Activated CD8-positive, alpha-beta memory T cell treated with anti-CD3 and anti-CD28 coated beads for 4 hours (primary cell): ENCODE data around the gene ERBB4.

Experiments
- DNase-seq, 2 donors: peaks; one replicate each; pipeline ENCODE4 v3.0.0-alpha.2; 2020; ENCODE audit warnings: low read depth in 2 of 2

The ERBB4 gene

DNA sequence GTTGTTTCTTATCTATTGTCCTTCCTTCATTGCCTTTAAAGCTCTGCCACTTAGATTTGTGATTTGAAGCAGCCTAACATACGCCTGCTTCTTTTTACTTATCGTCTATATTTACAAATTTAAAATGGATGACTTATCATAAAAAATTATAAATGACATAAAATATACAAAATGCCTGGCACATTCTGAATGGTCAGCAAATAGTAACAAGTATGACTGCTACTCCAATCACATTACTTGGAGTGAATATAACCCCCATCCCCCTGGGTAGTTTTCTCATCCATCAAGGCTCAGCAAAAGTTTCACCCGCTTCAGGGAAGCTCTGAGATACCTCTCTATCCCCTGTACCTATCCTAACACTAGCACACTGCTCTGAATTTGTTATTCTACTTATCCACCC, 708.9 kb downstream of the ERBB4 start:
- no peak for DNase-seq

DNA sequence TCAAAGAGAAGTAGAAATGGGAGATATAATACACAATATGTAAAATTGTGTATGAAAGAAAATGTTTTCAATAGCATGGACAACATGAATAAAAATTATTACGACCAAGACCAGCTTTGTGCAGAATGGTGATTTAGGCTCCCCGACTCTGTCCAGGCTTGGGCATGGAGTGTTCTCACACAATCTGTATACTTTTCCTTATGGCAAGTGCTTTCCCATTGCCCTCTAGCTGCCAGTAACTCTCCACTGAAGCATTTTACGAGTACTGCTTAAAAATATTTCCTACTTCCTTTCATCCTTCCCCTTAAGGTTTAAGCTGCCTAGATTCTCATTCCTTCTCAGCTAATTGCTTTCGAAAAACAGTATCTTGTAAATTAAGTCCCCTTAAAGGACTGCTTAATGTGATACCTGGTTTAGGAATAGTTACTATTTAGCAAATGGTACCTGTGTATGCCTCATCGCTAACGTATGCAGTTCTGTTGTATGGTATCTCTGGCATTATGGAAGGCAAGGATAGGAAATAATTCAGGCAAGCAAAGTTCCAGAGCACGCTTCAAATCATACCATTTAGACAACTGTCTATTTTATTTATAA, 714.6 kb downstream of the ERBB4 start:
- DNase-seq, result no peak

DNA sequence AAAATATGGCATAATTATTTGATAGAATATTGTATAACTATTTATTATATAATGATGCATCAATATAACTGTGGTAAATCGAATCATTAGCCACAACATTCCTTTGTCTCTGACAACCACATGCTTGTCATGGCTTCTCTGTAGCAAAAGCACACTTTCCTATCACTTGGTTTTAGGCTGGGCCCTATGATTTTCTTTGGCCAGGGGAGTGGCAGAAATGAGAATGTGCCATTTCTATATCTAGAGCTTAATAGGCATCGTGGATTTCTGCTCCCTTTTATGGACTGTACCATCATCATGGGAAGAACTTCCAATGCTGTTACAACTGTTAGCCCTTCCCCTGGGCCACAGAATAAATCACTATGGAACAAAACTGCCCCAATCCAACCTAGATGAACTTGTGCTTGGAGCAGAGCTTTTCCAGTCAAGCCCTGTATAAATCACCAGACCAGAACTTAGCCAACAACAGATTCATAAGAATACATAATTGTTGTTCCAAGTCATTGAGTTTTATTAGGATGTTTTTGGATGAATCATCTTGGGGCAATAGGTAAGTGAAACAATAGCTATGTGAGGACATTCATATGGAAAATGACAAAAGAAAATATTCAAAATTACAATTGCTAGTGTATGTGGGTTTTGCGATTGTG, 715.8 kb downstream of the ERBB4 start:
- no peak for DNase-seq

DNA sequence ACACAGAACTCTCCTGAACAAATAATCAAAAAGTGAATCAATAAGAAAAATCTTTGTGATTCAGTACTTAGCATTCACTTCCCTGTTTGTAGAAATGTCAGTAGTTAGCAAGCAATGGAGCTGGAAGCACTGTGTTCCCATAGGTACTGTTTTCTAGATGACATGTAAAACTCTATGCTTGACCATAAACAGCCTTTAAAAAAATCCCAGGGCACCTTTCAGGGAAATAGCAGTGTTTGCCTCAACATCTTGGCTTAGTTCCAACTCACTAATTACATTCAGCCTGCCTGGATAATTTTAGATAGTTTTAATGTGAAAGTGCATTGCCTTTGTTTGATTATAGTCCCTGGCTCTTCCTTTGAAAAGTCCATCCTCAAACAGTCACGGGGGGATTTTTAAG, 721.8 kb downstream of the ERBB4 start:
- no peak for DNase-seq

- DNase-seq, result no peak
Observed at GRCh38 chr2:211812587-211812986, 726.0 kb downstream of the ERBB4 start.

DNA sequence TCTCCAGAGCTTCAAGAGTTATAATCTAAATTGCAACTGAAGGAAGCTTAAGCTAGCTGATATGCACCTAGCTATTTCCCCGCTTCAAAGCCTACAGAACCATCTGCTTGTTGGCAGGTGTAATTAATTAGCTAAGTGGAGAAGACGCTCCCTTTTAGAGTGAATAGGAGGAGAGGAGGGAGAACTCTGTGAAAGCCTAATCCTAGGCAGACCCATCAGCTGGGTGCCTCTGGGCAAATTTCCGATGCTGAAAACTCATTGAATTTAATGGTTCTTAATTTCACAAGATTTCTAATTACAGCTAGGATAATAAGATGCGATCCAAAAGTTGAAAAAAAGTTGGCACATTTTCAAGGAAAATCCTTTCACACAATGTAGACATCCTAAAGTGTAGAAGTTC, 735.9 kb downstream of the ERBB4 start:
- DNase-seq, result no peak

- no peak for DNase-seq
Observed at GRCh38 chr2:211800001-211800400, 738.6 kb downstream of the ERBB4 start.

DNA sequence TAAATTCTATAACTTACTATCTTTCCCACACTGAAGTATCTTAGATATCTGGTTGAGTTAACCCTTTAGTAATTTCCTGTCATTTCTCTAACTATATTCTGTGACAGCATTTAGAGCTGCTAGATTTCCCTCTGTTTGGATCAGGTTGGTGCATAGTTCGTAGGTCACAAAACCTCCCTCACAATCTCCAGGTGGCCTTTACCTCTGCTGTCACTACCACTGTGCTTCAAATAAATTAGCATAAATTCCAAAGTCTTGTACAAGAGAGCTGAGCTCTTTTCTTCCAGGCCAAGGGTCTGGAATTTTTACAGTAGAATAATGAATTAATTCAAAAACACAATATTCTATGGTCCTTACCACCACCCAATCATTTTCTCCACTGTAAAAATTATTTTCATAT, 739.7 kb downstream of the ERBB4 start:
- no peak for DNase-seq

DNA sequence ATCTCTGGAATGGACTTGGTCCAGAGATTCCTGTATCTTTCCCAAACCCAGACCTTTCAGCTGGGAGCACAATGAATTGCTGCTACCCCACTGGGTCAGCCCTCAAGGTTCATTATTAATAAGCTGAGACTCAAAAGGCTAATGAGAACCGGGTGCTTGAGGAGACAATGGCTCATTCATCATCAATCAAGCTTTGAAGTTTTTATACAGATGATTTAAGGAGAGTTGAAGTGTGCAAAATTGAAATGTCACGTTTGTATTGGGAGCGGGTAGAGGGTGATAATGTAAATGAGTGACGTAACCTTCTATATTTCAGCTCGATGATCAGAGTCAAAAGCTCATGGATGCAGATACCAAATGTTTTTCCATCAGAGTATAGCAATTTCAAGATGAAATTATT, 744.9 kb downstream of the ERBB4 start:
- no peak for DNase-seq

DNA sequence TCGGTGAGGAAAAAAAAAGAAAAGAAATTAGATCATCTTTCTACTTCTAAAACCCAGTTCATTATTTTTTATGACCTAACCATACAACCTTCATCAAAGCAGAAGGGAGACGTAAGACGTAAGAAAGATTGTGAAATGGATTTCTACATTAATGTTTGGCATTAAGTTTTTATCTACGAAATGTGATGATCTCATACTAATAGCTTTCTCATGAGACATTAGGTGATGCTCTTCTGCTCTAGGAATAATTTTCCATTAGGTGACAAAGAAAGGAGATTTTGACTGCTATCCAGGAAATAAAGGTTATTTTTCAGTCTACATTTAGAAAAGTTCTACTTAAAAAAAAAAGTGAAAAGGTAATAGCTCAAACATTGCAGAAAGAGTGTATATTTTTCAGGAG, 748.6 kb downstream of the ERBB4 start:
- no peak for DNase-seq

- DNase-seq, result no peak
Observed at GRCh38 chr2:211766689-211767088, 771.9 kb downstream of the ERBB4 start.

GRCh38 chr2:211762479-211762878, 776.1 kb downstream of the ERBB4 start:
- DNase-seq, result no peak

DNA sequence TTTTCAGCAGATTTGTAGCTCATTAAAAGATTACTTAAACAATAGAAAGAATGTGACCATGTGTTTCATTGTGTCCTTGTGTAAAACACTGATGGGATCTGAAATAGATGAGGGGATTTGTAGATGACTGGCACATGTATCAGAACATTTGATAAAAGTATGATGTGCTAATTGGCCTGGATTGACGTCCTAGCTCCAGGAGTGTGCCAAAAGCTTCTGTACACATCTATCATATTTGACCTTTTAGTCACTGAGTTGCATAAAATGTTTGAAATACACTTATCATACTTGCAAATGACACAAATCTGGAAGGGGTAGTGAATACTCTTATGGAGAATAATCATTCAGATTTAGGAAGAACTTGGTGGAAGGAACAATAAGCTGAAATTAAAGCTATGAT, 778.5 kb downstream of the ERBB4 start:
- DNase-seq, result no peak

DNA sequence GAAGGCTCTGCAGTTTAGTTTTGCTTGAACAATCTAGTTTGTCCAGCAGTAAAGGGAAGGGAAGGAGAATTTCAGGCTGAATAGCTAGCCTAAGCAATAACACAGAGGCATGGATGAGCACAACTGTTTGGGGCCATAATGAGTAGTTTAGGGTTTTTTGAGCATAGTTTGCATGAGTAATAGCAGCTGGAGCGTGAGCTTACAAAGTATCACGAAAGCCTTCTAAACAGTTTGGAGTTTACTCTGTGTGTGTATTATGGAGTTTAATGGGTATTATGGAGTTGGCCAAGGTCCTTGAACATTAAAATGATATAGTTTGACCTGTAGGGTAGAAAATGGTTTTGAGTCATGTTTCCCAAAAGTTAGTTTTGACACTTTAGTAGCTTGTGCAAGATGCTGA, 782.3 kb downstream of the ERBB4 start:
- DNase-seq, result no peak

DNA sequence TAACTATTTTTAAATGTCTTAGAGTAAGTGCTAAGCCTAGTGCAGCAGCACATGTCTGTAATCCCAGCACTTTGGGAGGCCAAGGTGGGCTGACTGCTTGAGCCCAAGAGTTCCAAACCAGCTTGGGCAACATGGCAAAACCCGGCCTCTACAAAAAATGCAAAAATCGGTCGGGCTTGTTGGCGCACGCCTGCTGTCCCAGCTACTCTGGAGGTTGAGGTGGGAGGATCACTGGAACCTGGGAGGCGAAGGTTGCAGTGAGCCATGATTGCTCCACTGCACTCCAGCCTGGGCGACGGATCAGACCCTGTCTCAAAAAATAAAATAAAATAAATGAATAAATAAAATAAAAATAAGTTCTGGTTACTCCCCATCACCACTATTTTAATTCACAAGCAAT, 783.4 kb downstream of the ERBB4 start:
- no peak for DNase-seq

DNA sequence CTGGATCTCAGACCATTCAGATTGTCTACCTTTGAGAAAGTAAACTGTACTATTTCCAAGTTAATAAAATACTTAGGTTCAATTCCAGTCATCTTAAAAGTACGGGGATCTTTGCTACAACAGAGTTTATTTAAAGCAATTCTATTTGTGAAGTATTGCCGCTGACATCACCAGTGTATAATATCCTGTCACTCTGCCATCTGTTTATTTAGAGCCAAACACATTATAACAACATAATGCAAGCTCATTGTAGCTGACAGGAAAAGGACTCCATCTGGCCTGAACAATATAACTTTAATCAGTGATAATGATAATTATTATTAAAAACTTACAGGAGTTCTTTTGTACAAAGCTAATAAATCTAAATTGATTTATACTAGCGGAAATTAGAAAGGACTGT, 786.8 kb downstream of the ERBB4 start:
- DNase-seq, result no peak

GRCh38 chr2:211748339-211748738, 790.3 kb downstream of the ERBB4 start:
- DNase-seq, result no peak

DNA sequence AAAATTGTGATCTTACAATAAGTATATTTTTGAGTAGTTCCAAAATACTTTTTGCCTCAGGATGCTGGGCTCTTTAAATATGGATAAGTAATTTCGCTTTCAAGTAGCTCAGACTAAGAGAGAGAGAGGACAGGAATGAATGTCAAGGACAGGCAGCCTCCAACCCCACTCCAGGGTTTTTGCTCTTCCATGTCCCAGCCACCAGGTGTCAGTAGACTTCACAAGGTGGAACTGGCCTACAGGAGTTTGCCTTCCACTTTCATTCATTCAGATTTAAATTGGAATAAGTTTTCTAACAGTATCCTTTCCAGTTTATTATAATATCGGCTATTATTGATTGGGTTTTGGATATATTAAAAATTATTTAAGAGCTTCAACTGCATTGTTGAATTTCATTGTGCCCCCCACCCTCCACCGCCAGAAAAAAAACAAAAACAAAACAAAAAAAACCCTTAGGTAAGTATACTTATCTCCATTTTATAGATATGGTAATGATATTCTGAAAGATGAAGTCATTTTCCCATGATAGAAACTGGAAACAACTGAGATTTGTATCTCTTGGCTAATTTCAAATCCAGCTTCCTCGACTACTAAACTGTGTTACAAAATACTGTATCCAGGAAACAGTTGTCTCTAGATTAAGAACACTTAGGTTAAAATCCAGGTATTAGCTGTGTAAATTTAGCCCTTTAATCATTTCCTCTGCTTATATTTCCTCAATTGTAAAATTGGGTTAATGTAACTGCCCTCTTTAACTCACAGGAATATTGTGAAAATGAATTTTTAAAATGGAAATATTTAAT, 793.1 kb downstream of the ERBB4 start:
- no peak for DNase-seq

DNA sequence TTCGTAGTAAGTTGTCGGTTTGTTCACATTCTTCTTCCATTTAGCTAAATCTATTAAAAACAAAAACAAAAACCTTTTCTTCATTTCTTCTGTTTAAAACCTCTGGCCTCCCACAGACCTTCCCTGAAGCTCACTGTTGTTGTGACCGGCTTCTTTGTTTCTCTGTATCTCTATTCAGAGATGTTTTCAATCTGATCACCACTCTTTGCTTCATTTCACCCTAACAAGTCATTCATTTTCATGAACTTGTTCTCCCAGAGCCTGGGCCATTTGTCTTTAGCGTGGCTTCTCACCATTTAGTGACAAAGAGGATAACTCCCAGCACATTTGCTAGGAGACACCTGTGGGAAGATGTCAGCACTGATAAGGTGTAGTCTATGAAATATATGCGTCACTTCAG, 794.2 kb downstream of the ERBB4 start:
- no peak for DNase-seq

GRCh38 chr2:211741966-211742365, 796.6 kb downstream of the ERBB4 start:
- DNase-seq, result no peak

GRCh38 chr2:211737282-211737681, 801.3 kb downstream of the ERBB4 start:
- DNase-seq, result no peak

- DNase-seq, result no peak
Observed at GRCh38 chr2:211730215-211730614, 808.4 kb downstream of the ERBB4 start.

GRCh38 chr2:211729433-211729832, 809.2 kb downstream of the ERBB4 start:
- no peak for DNase-seq
